CD8-positive, alpha-beta memory T cell (primary cell): ENCODE results near the gene LRRC10. TPM values are rescaled to one million over a fixed set of nuclear protein-coding genes. Genes with fewer than 3 reads are reported as not detected.

ENCODE experiments used
- CTCF ChIA-PET: fragments of 350-600 bp; sonication (Branson Sonifier 250); formaldehyde crosslinking; loops from one replicate; lab custom pipeline; 2021; ENCODE audit warnings: antibody characterized with exemption; lab: Charles Lee
- POLR2A ChIA-PET: fragments of 350-600 bp; sonication (Branson Sonifier 250); formaldehyde crosslinking; loops from one replicate; lab custom pipeline; 2021; ENCODE audit warnings: antibody characterized with exemption; lab: Charles Lee
- DNase-seq, 5 donors: peaks; one replicate each; pipeline versions ENCODE4 v3.0.0 to v3.0.0-alpha.2; 2020 to 2022; ENCODE audit warnings: mixed read lengths in 1 of 5
- H3K27ac ChIP-seq: one replicate; pipeline ENCODE4 v1.7.0; 2013; ENCODE audit warnings: low read depth, mild to moderate bottlenecking, low read length, moderate library complexity
- H3K27me3 ChIP-seq: 2 replicates; pipeline ENCODE4 v1.7.0; 2013; ENCODE audit warnings: low read length, mild to moderate bottlenecking; ENCODE audit not compliant: insufficient read depth, poor library complexity, severe bottlenecking
- H3K36me3 ChIP-seq: 2 replicates; pipeline ENCODE4 v1.7.0; 2013; ENCODE audit warnings: mild to moderate bottlenecking, low read length, moderate library complexity; ENCODE audit not compliant: insufficient read depth
- H3K4me1 ChIP-seq: 2 replicates; pipeline ENCODE4 v1.7.0; 2013; ENCODE audit warnings: mild to moderate bottlenecking, low read length, moderate library complexity; ENCODE audit not compliant: insufficient read depth
- H3K4me3 ChIP-seq: 2 replicates; pipeline ENCODE4 v1.7.0; 2013; ENCODE audit warnings: mild to moderate bottlenecking, low read length
- H3K9me3 ChIP-seq: 2 replicates; pipeline ENCODE4 v1.7.0; 2013; ENCODE audit warnings: mild to moderate bottlenecking, low read length
- H3K27ac Mint-ChIP-seq, 8 donors: one replicate each; pipeline ENCODE4 v1.8.0; 2020 to 2021; ENCODE audit warnings: mixed read lengths in 8 of 8, mild to moderate bottlenecking in 6 of 8, inconsistent platforms in 3 of 8, moderate library complexity in 3 of 8
- H3K27me3 Mint-ChIP-seq, 2 donors: one replicate each; pipeline ENCODE4 v1.8.0; 2020 to 2021; ENCODE audit warnings: mixed read lengths in 2 of 2, mild to moderate bottlenecking in 1 of 2, moderate library complexity in 1 of 2
- H3K36me3 Mint-ChIP-seq, 3 donors: one replicate each; pipeline ENCODE4 v1.8.0; 2020 to 2021; ENCODE audit warnings: mixed read lengths in 3 of 3, inconsistent platforms in 1 of 3, mild to moderate bottlenecking in 1 of 3
- H3K4me1 Mint-ChIP-seq, 3 donors: one replicate each; pipeline ENCODE4 v1.8.0; 2020 to 2021; ENCODE audit warnings: mixed read lengths in 3 of 3, inconsistent platforms in 1 of 3, mild to moderate bottlenecking in 1 of 3
- H3K4me3 Mint-ChIP-seq, 7 donors: one replicate each; pipeline ENCODE4 v1.8.0; 2020 to 2021; ENCODE audit warnings: mixed read lengths in 7 of 7, mild to moderate bottlenecking in 6 of 7, moderate library complexity in 4 of 7, inconsistent platforms in 2 of 7
- H3K9me3 Mint-ChIP-seq, 5 donors: one replicate each; pipeline ENCODE4 v1.8.0; 2020 to 2022; ENCODE audit warnings: mixed read lengths in 5 of 5, mild to moderate bottlenecking in 3 of 5, moderate library complexity in 2 of 5, inconsistent platforms in 1 of 5
- polyA plus RNA-seq: library from polyadenylated mRNA; unstranded; fragments of 300-500 nt; fragmentation: Illumina TruSeq; gene quantifications from one replicate; pipeline ENCODE4 v1.2.3, GENCODE V29; 2021
- total RNA-seq, 2 experiments: library from RNA; stranded (reverse); gene quantifications; one replicate each; pipeline ENCODE4 v1.2.3, GENCODE V29; 2021

The LRRC10 gene
- total and polyA plus RNA-seq, 3 experiments from 2014 or later: not detected

DNA sequence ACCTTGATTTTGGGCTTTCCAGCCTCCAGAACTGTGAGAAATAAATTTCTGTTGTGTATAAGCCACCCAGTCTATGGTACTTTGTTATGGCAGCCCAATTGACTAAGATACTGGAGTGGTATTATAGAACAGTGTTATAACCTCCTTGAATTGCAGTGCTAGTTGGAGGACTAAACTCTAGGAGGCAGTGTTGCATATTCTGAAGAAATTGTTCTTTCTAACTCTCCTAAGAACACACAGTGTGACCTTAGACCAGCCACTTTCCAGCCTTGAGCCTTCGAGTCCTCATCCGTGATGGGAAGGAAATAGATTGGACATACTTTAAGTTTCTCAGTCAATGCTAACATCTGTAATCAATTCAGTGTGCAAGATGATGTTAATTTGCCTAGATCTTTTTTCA is 22.4 kb upstream of the LRRC10 start:
- H3K4me3 Mint-ChIP-seq: no peak overlapping the region
- H3K36me3 ChIP-seq: no peaks in the 10 kb centered on the region
- no peak for DNase-seq
- no peaks in the 10 kb centered on the region for H3K4me1 ChIP-seq
- ChIA-PET CTCF (no interaction called here), POLR2A (no interaction called here)
- no peak overlapping the region for H3K27ac ChIP-seq
- no peaks in the 10 kb centered on the region for H3K9me3 Mint-ChIP-seq
- no peaks in the 10 kb centered on the region for H3K9me3 ChIP-seq
- H3K4me1 Mint-ChIP-seq: no peaks in the 10 kb centered on the region
- H3K36me3 Mint-ChIP-seq: no peaks in the 10 kb centered on the region
- H3K4me3 ChIP-seq: no peak overlapping the region
- H3K27me3 Mint-ChIP-seq: no peaks in the 10 kb centered on the region
- H3K27me3 ChIP-seq: no peaks in the 10 kb centered on the region
- peak overlapping the region in 1 of 8 donors; percentile 84 for H3K27ac Mint-ChIP-seq

DNA sequence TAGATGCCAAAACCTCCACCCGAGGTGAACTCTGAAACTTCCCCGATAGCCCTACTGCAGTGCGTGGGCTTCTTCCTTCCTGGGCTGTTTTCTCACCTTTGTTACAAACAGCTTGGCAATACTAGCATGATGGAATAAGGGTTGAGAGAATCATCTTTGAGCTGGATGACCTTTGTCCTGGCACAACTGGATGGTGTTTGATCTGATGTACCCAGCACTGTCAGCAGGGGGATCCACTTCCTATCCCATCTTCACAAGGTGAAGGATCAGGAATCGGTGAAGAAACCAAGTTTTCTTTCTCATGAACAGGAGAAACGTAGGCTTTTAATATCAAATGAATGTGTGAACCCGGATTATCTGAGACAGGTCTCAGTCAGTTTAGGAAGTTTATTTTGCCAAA is 19.5 kb upstream of the LRRC10 start:
- no peak overlapping the region for H3K4me3 ChIP-seq
- no peaks in the 10 kb centered on the region for H3K4me1 Mint-ChIP-seq
- DNase-seq: no peak
- H3K27ac ChIP-seq: no peak overlapping the region
- no peak overlapping the region for H3K4me3 Mint-ChIP-seq
- H3K36me3 ChIP-seq: no peaks in the 10 kb centered on the region
- no peaks in the 10 kb centered on the region for H3K9me3 Mint-ChIP-seq
- peaks cover 0 to 1% of the 10 kb centered on the region in 2 donors for H3K27me3 Mint-ChIP-seq
- no peaks in the 10 kb centered on the region for H3K9me3 ChIP-seq
- H3K4me1 ChIP-seq: no peaks in the 10 kb centered on the region
- H3K27me3 ChIP-seq: no peaks in the 10 kb centered on the region
- POLR2A ChIA-PET: no interaction called here
- H3K36me3 Mint-ChIP-seq: no peaks in the 10 kb centered on the region
- no peak overlapping the region for H3K27ac Mint-ChIP-seq
- CTCF ChIA-PET: no interaction called here

DNA sequence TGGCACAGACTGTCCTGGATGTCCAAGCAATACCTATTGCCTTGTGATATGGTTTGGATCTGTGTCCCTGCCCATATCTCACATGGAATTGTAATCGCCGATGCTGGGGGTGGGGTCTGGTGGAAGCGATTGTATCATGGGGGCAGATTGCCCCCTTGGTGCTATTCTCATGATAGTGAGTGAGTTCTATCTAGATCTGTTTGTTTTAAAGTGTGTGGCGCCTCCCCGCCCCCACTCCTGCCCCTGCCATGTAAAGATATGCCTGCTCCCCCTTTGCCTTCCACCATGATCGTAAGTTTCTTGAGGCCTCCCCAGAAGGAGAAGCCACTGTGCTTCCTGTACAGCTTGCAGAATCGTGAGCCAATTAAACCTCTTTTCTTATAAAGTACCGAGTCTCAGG is 16.8 kb upstream of the LRRC10 start:
- H3K27ac Mint-ChIP-seq: peak overlapping the region in 1 of 8 donors; percentile 23
- no peaks in the 10 kb centered on the region for H3K9me3 ChIP-seq
- H3K27ac ChIP-seq: no peak overlapping the region
- H3K9me3 Mint-ChIP-seq: no peaks in the 10 kb centered on the region
- no peaks in the 10 kb centered on the region for H3K36me3 ChIP-seq
- POLR2A ChIA-PET: no interaction called here
- no peak overlapping the region for H3K4me3 Mint-ChIP-seq
- CTCF ChIA-PET: no interaction called here
- H3K27me3 ChIP-seq: no peaks in the 10 kb centered on the region
- no peak for DNase-seq
- no peaks in the 10 kb centered on the region for H3K36me3 Mint-ChIP-seq
- no peaks in the 10 kb centered on the region for H3K4me1 Mint-ChIP-seq
- no peak overlapping the region for H3K4me3 ChIP-seq
- no peaks in the 10 kb centered on the region for H3K4me1 ChIP-seq
- H3K27me3 Mint-ChIP-seq: peaks cover 3 to 6% of the 10 kb centered on the region in 2 donors

DNA sequence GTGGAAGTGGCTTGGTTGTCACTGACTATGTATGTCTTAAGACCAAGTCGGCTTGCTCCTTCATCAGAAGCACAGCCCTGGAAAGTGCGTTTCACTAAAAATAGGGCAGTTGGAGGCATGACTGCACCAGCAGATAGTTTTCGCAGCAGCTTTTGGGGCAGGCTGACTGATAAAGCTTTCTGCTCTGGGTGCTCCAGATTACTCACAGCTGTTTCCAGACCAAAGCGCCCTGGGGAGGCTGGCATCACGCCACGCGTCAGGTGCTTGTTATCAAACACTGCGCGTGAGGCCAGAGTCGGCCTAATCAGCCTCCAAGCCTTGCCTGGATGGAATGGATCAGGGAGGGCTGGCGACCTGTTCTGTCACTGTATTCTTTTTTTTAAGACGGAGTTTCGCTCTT is 13.3 kb upstream of the LRRC10 start:
- no peaks in the 10 kb centered on the region for H3K9me3 Mint-ChIP-seq
- no peaks in the 10 kb centered on the region for H3K4me1 Mint-ChIP-seq
- no peaks in the 10 kb centered on the region for H3K9me3 ChIP-seq
- H3K36me3 Mint-ChIP-seq: no peaks in the 10 kb centered on the region
- H3K4me1 ChIP-seq: no peaks in the 10 kb centered on the region
- H3K27ac Mint-ChIP-seq: no peak overlapping the region
- no peak for DNase-seq
- no peak overlapping the region for H3K4me3 ChIP-seq
- no peaks in the 10 kb centered on the region for H3K27me3 ChIP-seq
- ChIA-PET POLR2A (no interaction called here), CTCF (no interaction called here)
- no peak overlapping the region for H3K4me3 Mint-ChIP-seq
- H3K36me3 ChIP-seq: no peaks in the 10 kb centered on the region
- H3K27ac ChIP-seq: no peak overlapping the region
- H3K27me3 Mint-ChIP-seq: peaks cover 7 to 17% of the 10 kb centered on the region in 2 donors

DNA sequence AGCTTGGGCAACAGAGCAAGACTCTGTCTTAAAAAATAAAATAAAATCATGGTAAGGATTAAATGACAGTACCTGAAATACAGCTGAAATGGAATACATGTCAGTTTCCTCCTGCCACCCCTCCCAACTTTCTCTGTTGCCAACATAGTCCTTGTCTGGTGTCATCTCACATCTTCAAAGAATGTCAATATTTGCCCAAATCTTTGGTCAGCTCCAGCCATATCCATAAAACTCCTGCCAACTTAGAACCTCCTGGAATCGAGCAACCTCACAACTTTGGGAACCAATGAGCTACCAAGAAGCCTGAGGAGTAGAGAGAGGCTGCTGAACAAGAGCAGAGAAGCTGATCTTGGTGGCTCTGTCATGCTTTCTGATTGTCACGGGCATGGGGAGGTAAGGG is 10.8 kb upstream of the LRRC10 start:
- H3K4me3 Mint-ChIP-seq: no peak overlapping the region
- H3K27ac Mint-ChIP-seq: no peak overlapping the region
- no peaks in the 10 kb centered on the region for H3K36me3 ChIP-seq
- H3K27ac ChIP-seq: no peak overlapping the region
- H3K27me3 ChIP-seq: no peaks in the 10 kb centered on the region
- DNase-seq: no peak
- no peak overlapping the region for H3K4me3 ChIP-seq
- no peaks in the 10 kb centered on the region for H3K9me3 ChIP-seq
- POLR2A ChIA-PET: no interaction called here
- no peaks in the 10 kb centered on the region for H3K36me3 Mint-ChIP-seq
- H3K27me3 Mint-ChIP-seq: peaks cover 8 to 31% of the 10 kb centered on the region in 2 donors
- no peaks in the 10 kb centered on the region for H3K4me1 Mint-ChIP-seq
- CTCF ChIA-PET: no interaction called here
- no peaks in the 10 kb centered on the region for H3K4me1 ChIP-seq
- no peaks in the 10 kb centered on the region for H3K9me3 Mint-ChIP-seq

DNA sequence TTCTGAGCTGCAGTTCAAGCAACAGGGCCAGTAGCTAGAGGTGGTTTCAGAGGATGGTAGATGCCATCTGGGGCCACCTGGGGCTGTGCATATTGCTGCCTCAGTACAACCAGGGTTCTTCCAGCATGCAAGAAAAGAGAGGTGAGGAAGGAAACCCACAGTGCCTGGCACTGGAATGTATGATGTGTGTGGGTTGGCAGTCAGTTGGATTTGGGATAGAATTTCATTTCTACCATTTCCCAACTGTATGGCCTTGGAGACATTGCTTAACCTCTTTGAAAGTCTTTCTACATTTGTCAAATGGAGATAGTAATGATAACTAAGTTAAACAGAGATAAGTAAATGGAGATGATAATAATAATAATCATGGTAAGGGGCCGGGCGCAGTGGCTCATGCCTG is 10.2 kb upstream of the LRRC10 start:
- no peak overlapping the region for H3K27ac ChIP-seq
- no peaks in the 10 kb centered on the region for H3K27me3 ChIP-seq
- no peaks in the 10 kb centered on the region for H3K4me1 Mint-ChIP-seq
- no peak overlapping the region for H3K4me3 ChIP-seq
- no peaks in the 10 kb centered on the region for H3K9me3 Mint-ChIP-seq
- ChIA-PET POLR2A (no interaction called here), CTCF (no interaction called here)
- DNase-seq: no peak
- no peaks in the 10 kb centered on the region for H3K36me3 Mint-ChIP-seq
- no peaks in the 10 kb centered on the region for H3K9me3 ChIP-seq
- H3K27me3 Mint-ChIP-seq: peaks cover 8 to 35% of the 10 kb centered on the region in 2 donors
- peak overlapping the region in 1 of 8 donors; percentile 30 for H3K27ac Mint-ChIP-seq
- no peaks in the 10 kb centered on the region for H3K4me1 ChIP-seq
- H3K36me3 ChIP-seq: no peaks in the 10 kb centered on the region
- H3K4me3 Mint-ChIP-seq: no peak overlapping the region

DNA sequence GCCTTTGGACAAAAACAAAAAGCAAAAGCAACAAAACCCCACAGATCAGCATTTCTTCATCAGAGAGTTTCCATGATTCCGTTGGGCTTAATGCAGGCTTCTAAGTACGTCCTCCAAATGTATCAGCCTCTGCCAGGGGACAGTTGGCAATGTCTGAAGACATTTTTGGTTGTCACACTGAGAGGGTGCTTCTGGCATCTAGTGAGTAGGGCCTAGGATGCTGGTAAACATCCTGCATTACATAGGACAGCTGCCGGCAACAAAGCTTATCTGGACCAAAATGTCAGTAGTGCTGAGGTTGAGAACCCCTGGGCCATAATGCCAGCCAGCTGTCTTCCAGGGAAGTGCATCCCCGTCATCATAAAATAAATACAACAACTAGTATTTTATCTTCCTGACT is 9.4 kb upstream of the LRRC10 start:
- Mint-ChIP-seq H3K4me3 (no peak overlapping the region), H3K4me1 (no peaks in the 10 kb centered on the region), H3K27me3 (peaks cover 10 to 39% of the 10 kb centered on the region in 2 donors), H3K9me3 (no peaks in the 10 kb centered on the region), H3K27ac (no peak overlapping the region), H3K36me3 (no peaks in the 10 kb centered on the region)
- Histone ChIP-seq H3K27ac (no peak overlapping the region), H3K4me1 (no peaks in the 10 kb centered on the region), H3K9me3 (no peaks in the 10 kb centered on the region), H3K27me3 (no peaks in the 10 kb centered on the region), H3K36me3 (no peaks in the 10 kb centered on the region), H3K4me3 (no peak overlapping the region)
- DNase-seq: no peak
- ChIA-PET POLR2A (no interaction called here), CTCF (interaction anchor here (1.5 kb wide), 1 partner anchor 20 kb away, joined by 3 read pairs; no protein-coding TSS in a partner anchor)

DNA sequence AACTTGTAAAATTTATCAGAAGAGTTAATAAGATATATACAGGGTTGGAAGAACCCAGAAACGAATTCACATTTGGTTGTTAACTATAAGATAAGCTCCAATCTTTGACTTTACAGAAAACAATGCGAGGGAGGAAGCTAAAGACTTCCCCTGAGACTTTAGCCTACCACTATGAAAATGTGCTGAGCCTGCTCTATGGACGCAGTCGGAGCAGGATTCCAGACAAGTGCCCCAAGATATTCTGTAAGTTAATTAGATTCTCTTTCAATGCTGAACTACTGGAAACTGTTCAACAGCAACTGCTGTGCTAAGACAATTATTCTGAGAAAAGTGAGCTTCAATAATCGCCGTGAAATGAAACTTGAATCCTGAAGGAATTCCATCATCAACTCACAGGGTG is 8.3 kb upstream of the LRRC10 start:
- H3K36me3 ChIP-seq: no peaks in the 10 kb centered on the region
- no peaks in the 10 kb centered on the region for H3K27me3 ChIP-seq
- no peak overlapping the region for H3K4me3 Mint-ChIP-seq
- H3K27ac Mint-ChIP-seq: no peak overlapping the region
- H3K4me1 ChIP-seq: no peaks in the 10 kb centered on the region
- no peaks in the 10 kb centered on the region for H3K9me3 Mint-ChIP-seq
- H3K9me3 ChIP-seq: no peaks in the 10 kb centered on the region
- H3K4me3 ChIP-seq: no peak overlapping the region
- DNase-seq: no peak
- H3K27ac ChIP-seq: no peak overlapping the region
- H3K36me3 Mint-ChIP-seq: no peaks in the 10 kb centered on the region
- H3K4me1 Mint-ChIP-seq: no peaks in the 10 kb centered on the region
- ChIA-PET CTCF (interaction anchor here (1.5 to 2.1 kb wide), 2 partner anchors 20 to 21 kb away, joined by 3 to 9 read pairs; no protein-coding TSS in a partner anchor), POLR2A (no interaction called here)
- H3K27me3 Mint-ChIP-seq: peaks cover 10 to 35% of the 10 kb centered on the region in 2 donors

DNA sequence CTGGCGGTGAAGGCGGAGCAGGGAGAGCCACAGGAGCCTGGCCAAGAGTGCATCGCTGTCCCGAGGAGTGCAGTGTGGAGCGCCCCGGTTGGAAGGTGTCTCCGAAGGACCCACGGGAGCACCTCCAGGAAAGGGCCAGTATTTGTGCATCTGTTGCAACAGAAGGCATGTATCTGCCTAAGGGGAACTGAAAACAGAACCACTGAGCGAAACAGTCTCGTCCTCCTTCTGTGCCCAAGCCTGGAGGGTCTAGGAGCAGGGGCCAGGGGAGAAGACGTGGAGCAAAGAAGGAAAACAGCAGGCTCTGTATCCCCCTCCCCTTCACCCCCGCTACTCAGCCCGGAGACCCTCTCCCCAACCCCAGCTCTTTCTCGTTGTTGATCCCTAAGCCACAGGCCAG is 5.3 kb upstream of the LRRC10 start:
- ChIA-PET CTCF (no interaction called here), POLR2A (no interaction called here)
- no peak for DNase-seq
- Histone ChIP-seq H3K4me3 (no peak overlapping the region), H3K27ac (no peak overlapping the region), H3K36me3 (no peaks in the 10 kb centered on the region), H3K9me3 (no peaks in the 10 kb centered on the region), H3K4me1 (no peaks in the 10 kb centered on the region), H3K27me3 (no peaks in the 10 kb centered on the region)
- Mint-ChIP-seq H3K27me3 (peaks cover 5 to 35% of the 10 kb centered on the region in 2 donors), H3K9me3 (no peaks in the 10 kb centered on the region), H3K4me1 (no peaks in the 10 kb centered on the region), H3K27ac (no peak overlapping the region), H3K4me3 (no peak overlapping the region), H3K36me3 (no peaks in the 10 kb centered on the region)
